Activated gamma-delta T cell treated with anti-CD3 and anti-CD28 coated beads, Interleukin-2, amount 50 U/mL, for 16 hours (primary cell): ENCODE measurements around the gene BRMS1.

Source experiments
- DNase-seq: peaks from one replicate; pipeline ENCODE4 v3.0.0-alpha.2; 2020; ENCODE audit warnings: low read depth

BRMS1 gene

GRCh38 chr11:66302656-66303055, 42.2 kb downstream of the BRMS1 start:
- no peak for DNase-seq

- DNase-seq: no peak
These were observed 45.7 kb downstream of the BRMS1 start for GRCh38 chr11:66299186-66299585.

GRCh38 chr11:66297610-66298009, 47.3 kb downstream of the BRMS1 start:
- no peak for DNase-seq

- DNase-seq: no peak
These were observed 50.0 kb downstream of the BRMS1 start for GRCh38 chr11:66294626-66295620.

- no peak for DNase-seq
These were observed 50.9 kb downstream of the BRMS1 start for GRCh38 chr11:66293777-66294625.

GRCh38 chr11:66293352-66293751, 51.6 kb downstream of the BRMS1 start:
- no peak for DNase-seq

GRCh38 chr11:66292543-66293332, 52.2 kb downstream of the BRMS1 start:
- DNase-seq: no peak

- no peak for DNase-seq
These were observed 53.0 kb downstream of the BRMS1 start, which contains the start of gene TMEM151A for GRCh38 chr11:66291706-66292542. TSS of gene TMEM151A (plus strand) at chr11:66291894. CDS start at chr11:66292014, 120 bp downstream.

GRCh38 chr11:66291303-66291705, 53.6 kb downstream of the BRMS1 start:
- DNase-seq: no peak

GRCh38 chr11:66290330-66290621, 54.6 kb downstream of the BRMS1 start:
- no peak for DNase-seq

GRCh38 chr11:66289548-66290329, 55.2 kb downstream of the BRMS1 start:
- peak; percentile 73 for DNase-seq

GRCh38 chr11:66288671-66289547, 56.0 kb downstream of the BRMS1 start, which contains the start of gene YIF1A:
TSS of gene YIF1A (minus strand) at chr11:66289143. CDS start at chr11:66288985, 158 bp downstream.
- DNase-seq: peak; percentile 98

GRCh38 chr11:66287889-66288670, 56.8 kb downstream of the BRMS1 start:
- DNase-seq: no peak
